Measurements from ENCODE around the gene LRRC4C. TPM values are rescaled to one million over a fixed set of nuclear protein-coding genes. Genes with fewer than 3 reads are reported as not detected.

Gene LRRC4C
- total and polyA plus RNA-seq, 2 experiments from 2014 or later = 0.35 to 1.1 TPM

- no peaks in the 10 kb centered on the region for H3K79me2 ChIP-seq (replicated peaks; ENCODE audit: insufficient read depth)
- no peak overlapping the region for H3K4me3 Mint-ChIP-seq
- H3K27ac ChIP-seq (ENCODE audit: low read depth) = no peak overlapping the region
- no peaks in the 10 kb centered on the region for H4K20me1 ChIP-seq (replicated peaks; ENCODE audit: insufficient read depth)
- H3K4me1 ChIP-seq (ENCODE audit: insufficient read depth) = no peaks in the 10 kb centered on the region
- H3K36me3 ChIP-seq (ENCODE audit: insufficient read depth) = no peaks in the 10 kb centered on the region
- no peak overlapping the region for H3K4me2 ChIP-seq
- H3K9me2 ChIP-seq (ENCODE audit: insufficient read depth) = peaks cover 8% of the 10 kb centered on the region; the same call in 1 of the 2 replicates
- no peaks in the 10 kb centered on the region for H3K4me1 Mint-ChIP-seq
- DNase-seq (ENCODE audit: low spot score) = no peak
- no peak overlapping the region for H3K4me3 ChIP-seq
- H2AFZ ChIP-seq = no peak overlapping the region
- no peaks in the 10 kb centered on the region for H3K27me3 Mint-ChIP-seq (ENCODE audit: insufficient read depth, low read depth, poor library complexity)
- no peak for TF ChIP-seq STAT1 (IDR thresholded peaks at IDR 0.05; ENCODE audit: unreplicated experiment)
- no peak for TF ChIP-seq ZNF462 (CRISPR knock-in tag; IDR thresholded peaks at IDR 0.05)
- no peak for TF ChIP-seq EZH2phosphoT487 (IDR thresholded peaks at IDR 0.05; ENCODE audit: unreplicated experiment)
- TF ChIP-seq ZNF114 (CRISPR knock-in tag; IDR thresholded peaks at IDR 0.05) = no peak
- TF ChIP-seq POLR2AphosphoS5 (IDR thresholded peaks at IDR 0.05; ENCODE audit: low read depth) = no peak
- H3K27me3 ChIP-seq (ENCODE audit: insufficient read depth) = no peaks in the 10 kb centered on the region
- no peak overlapping the region for H3K27ac Mint-ChIP-seq
- no peaks in the 10 kb centered on the region; the same call in 2 of the 3 replicates for H3K9me3 Mint-ChIP-seq
- ATAC-seq = no peak
- no peaks in the 10 kb centered on the region for H3K36me3 Mint-ChIP-seq (ENCODE audit: low read depth)
- no peaks in the 10 kb centered on the region for H3F3A ChIP-seq (replicated peaks; ENCODE audit: low read depth)
Observed at GRCh38 chr11:40417627-40418026, 1041.8 kb downstream of the LRRC4C start.

GRCh38 chr11:40407355-40407754 is 1052.1 kb downstream of the LRRC4C start:
- H3K27me3 Mint-ChIP-seq (ENCODE audit: insufficient read depth, low read depth, poor library complexity) = peaks cover 2% of the 10 kb centered on the region
- TF ChIP-seq POLR2AphosphoS5 (IDR thresholded peaks at IDR 0.05; ENCODE audit: low read depth) = no peak
- TF ChIP-seq ZNF114 (CRISPR knock-in tag; IDR thresholded peaks at IDR 0.05) = no peak
- no peak for TF ChIP-seq CREB1 (CRISPR knock-in tag; IDR thresholded peaks at IDR 0.05; ENCODE audit: low read depth)
- TF ChIP-seq ETS1 (IDR thresholded peaks at IDR 0.05) = no peak
- TF ChIP-seq EZH2 (IDR thresholded peaks at IDR 0.05; ENCODE audit: low read depth, unreplicated experiment) = no peak
- ATAC-seq = no peak

More at GRCh38 chr11:40407355-40407754, 1052.1 kb downstream of the LRRC4C start:
- Mint-ChIP-seq H3K4me3 (no peak overlapping the region), H3K9me3 (no peaks in the 10 kb centered on the region), H3K36me3 (ENCODE audit: low read depth) (no peaks in the 10 kb centered on the region), H3K4me1 (no peaks in the 10 kb centered on the region), H3K27ac (no peak overlapping the region)
- no peaks in the 10 kb centered on the region for H3F3A ChIP-seq (replicated peaks; ENCODE audit: low read depth)
- H3K27ac ChIP-seq (ENCODE audit: low read depth) = no peak overlapping the region
- H3K4me3 ChIP-seq = no peak overlapping the region
- no peaks in the 10 kb centered on the region for H3K4me1 ChIP-seq (ENCODE audit: insufficient read depth)
- H3K79me2 ChIP-seq (replicated peaks; ENCODE audit: insufficient read depth) = no peaks in the 10 kb centered on the region
- no peaks in the 10 kb centered on the region for H3K27me3 ChIP-seq (ENCODE audit: insufficient read depth)
- H4K20me1 ChIP-seq (replicated peaks; ENCODE audit: insufficient read depth) = no peaks in the 10 kb centered on the region
- no peaks in the 10 kb centered on the region for H3K36me3 ChIP-seq (ENCODE audit: insufficient read depth)
- DNase-seq (ENCODE audit: low spot score) = no peak
- H2AFZ ChIP-seq = no peak overlapping the region
- no peak overlapping the region for H3K4me2 ChIP-seq
- no peaks in the 10 kb centered on the region for H3K9me2 ChIP-seq (ENCODE audit: insufficient read depth)

Measured in GM23338 (cell line).